MCF 10A (cell line): ENCODE data around the gene KLHL3. TPM values are rescaled to one million over a fixed set of nuclear protein-coding genes. Genes with fewer than 3 reads are reported as not detected.

Experiments used
- BruUV-seq: library from RNA; stranded (reverse); fragments of 400-500 nt; replicated peaks from 2 replicates; lab custom pipeline; 2021; lab: Mats Ljungman, UMichigan
- CTCF ChIA-PET: fragments of 300-600 bp; sonication (Branson Sonifier 250); formaldehyde crosslinking; extraction: SDS; loops from one replicate; lab custom pipeline; 2021; ENCODE audit warnings: antibody characterized with exemption, inconsistent platforms; lab: Yijun Ruan, JAX
- POLR2A ChIA-PET: fragments of 300-600, 350-650 bp; sonication (Branson Sonifier 250); formaldehyde crosslinking; extraction: SDS; loops from one replicate; lab custom pipeline; 2020; ENCODE audit warnings: antibody characterized with exemption, inconsistent platforms; lab: Yijun Ruan, JAX
- DNase-seq: peaks from one replicate; pipeline ENCODE4 v3.0.0-alpha.2; 2018; ENCODE audit not compliant: unreplicated experiment
- H3K27ac Mint-ChIP-seq: one replicate; pipeline ENCODE4 v1.8.0; 2022; ENCODE audit warnings: mild to moderate bottlenecking, low read depth, mixed read lengths; ENCODE audit not compliant: unreplicated experiment
- H3K27me3 Mint-ChIP-seq: one replicate; pipeline ENCODE4 v1.8.0; 2022; ENCODE audit warnings: mixed read lengths; ENCODE audit not compliant: insufficient read depth, unreplicated experiment
- H3K36me3 Mint-ChIP-seq: one replicate; pipeline ENCODE4 v1.8.0; 2022; ENCODE audit warnings: mild to moderate bottlenecking, moderate library complexity, mixed read lengths; ENCODE audit not compliant: insufficient read depth, unreplicated experiment
- H3K4me1 Mint-ChIP-seq: one replicate; pipeline ENCODE4 v1.8.0; 2022; ENCODE audit warnings: mixed read lengths; ENCODE audit not compliant: insufficient read depth, unreplicated experiment
- H3K4me3 Mint-ChIP-seq: one replicate; pipeline ENCODE4 v1.8.0; 2022; ENCODE audit warnings: mild to moderate bottlenecking, moderate library complexity, mixed read lengths; ENCODE audit not compliant: unreplicated experiment
- H3K9me3 Mint-ChIP-seq: one replicate; pipeline ENCODE4 v1.8.0; 2022; ENCODE audit warnings: mixed read lengths; ENCODE audit not compliant: unreplicated experiment
- intact Hi-C: fragments of 100-400 bp; cut with micrococcal nuclease; formaldehyde crosslinking; loops from 2 replicates; pipeline ENCODE4 v1.14.1; 2022
- total RNA-seq: library from RNA; stranded (reverse); gene quantifications from 2 replicates; pipeline ENCODE4 v1.2.3, GENCODE V29; 2022
- TF ChIP-seq, protein P1 (sequence below): fragments of 200-600 bp; IDR thresholded peaks from one replicate; pipeline ENCODE4 v1.8.0; 2022; ENCODE audit warnings: antibody characterized with exemption, mild to moderate bottlenecking; ENCODE audit not compliant: unreplicated experiment

Gene KLHL3
- total RNA-seq, 1 experiment from 2014 or later = 0.49 TPM

DNA sequence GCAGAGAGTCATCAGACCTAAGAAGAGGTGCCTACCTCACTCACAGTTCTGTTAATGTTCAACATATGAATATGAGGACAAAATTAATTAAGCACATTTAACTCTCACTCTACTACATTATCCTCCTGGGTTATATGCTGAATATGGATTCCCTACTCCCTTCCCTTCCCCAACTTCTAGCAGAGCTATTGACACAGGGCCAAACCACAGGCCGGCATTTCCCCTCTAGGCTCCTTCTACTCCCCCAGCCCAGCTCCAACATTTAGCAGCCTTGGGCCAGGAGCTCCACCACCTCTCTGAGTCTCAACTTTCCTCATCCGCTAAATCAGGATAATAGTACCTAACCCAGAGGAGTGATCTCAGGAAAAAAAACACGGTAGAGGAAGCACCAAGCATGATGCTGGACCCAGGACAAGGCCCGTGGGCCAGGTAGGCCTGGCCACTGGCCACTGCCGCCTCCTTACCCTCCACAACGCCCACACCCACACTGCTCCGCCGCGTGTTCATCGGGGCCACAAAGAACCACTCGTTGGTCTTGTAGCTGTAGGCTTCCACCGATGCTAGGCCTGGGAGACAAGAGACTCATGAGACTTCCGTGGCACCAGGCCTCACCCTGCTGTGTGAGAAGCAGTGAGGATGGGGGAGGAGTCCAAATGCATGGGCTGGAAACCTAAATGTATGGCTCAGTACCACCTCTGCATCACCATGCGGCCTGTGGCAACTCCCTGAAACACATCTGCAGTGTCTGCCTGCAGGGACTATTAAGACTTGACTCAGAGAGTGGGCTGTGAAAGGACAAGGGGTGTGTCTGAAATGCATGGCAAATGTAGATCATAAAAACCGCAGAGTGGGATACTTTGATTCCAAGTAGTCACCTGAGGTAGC lies 98.8 kb downstream of the KLHL3 start:
- Mint-ChIP-seq H3K9me3 (peaks cover 7% of the 10 kb centered on the region), H3K27me3 (no peaks in the 10 kb centered on the region), H3K27ac (no peak overlapping the region), H3K36me3 (no peaks in the 10 kb centered on the region), H3K4me3 (no peak overlapping the region), H3K4me1 (no peaks in the 10 kb centered on the region)
- TF ChIP-seq, protein P1, sequence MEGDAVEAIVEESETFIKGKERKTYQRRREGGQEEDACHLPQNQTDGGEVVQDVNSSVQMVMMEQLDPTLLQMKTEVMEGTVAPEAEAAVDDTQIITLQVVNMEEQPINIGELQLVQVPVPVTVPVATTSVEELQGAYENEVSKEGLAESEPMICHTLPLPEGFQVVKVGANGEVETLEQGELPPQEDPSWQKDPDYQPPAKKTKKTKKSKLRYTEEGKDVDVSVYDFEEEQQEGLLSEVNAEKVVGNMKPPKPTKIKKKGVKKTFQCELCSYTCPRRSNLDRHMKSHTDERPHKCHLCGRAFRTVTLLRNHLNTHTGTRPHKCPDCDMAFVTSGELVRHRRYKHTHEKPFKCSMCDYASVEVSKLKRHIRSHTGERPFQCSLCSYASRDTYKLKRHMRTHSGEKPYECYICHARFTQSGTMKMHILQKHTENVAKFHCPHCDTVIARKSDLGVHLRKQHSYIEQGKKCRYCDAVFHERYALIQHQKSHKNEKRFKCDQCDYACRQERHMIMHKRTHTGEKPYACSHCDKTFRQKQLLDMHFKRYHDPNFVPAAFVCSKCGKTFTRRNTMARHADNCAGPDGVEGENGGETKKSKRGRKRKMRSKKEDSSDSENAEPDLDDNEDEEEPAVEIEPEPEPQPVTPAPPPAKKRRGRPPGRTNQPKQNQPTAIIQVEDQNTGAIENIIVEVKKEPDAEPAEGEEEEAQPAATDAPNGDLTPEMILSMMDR = no peak
- ChIA-PET POLR2A (interaction anchor here (1.1 kb wide), 1 partner anchor 16 kb away, joined by 4 read pairs; no protein-coding TSS in a partner anchor), CTCF (interaction anchor here (0.6 to 7.1 kb wide), 6 partner anchors 22 to 1981 kb away, joined by 3 to 79 read pairs (median 4); no protein-coding TSS in a partner anchor)
- intact Hi-C loops = no loop called here
- DNase-seq = no peak
- BruUV-seq = no TSS peak

DNA sequence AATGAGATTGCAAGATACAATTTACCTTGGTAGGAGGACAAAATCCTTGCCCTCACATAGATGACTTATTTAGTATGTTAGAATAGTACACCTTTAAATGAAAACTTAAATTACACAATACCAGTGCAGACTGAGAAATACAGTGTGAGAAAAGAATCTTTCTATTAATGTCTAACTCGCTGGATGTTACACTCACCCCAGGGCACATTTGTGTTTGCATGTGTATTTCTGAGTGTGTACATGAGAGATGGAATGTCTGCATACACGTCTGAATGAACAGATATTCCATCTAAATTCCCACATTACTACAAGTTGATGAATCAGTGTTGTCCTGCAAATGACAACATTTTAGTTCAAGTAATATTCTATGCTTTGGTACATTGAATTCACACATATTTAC lies 99.8 kb downstream of the KLHL3 start:
- POLR2A ChIA-PET = no interaction called here
- Mint-ChIP-seq H3K36me3 (no peaks in the 10 kb centered on the region), H3K4me3 (no peak overlapping the region), H3K4me1 (no peaks in the 10 kb centered on the region), H3K27me3 (no peaks in the 10 kb centered on the region), H3K27ac (no peak overlapping the region), H3K9me3 (peaks cover 16% of the 10 kb centered on the region)
- CTCF ChIA-PET = interaction anchor here (0.6 to 4.3 kb wide), 4 partner anchors 24 to 426 kb away, joined by 3 to 59 read pairs (median 4); no protein-coding TSS in a partner anchor
- TF ChIP-seq, protein P1 = no peak
- BruUV-seq = no TSS peak
- intact Hi-C loops = no loop called here
- no peak for DNase-seq

DNA sequence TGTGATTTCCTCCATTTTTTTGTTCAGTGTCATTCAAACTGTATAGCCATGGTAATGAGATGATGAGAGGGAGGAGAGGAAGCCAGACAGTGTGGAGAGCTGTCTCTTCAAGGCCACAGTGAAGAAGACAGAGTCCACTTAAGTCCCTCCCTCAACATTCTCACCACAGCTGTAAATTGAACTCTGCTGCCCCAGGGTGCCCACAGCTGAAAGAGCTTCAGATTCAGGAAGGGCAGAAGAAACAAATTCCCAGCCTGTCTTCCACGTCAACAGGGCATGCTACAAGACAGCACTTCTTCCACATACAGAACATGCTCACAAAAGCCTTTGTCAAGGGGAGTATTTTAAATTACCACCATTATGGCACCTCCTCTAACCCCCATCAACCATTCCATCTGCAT lies 100.4 kb downstream of the KLHL3 start:
- no peaks in the 10 kb centered on the region for H3K27me3 Mint-ChIP-seq
- no peak for DNase-seq
- intact Hi-C loops = no loop called here
- CTCF ChIA-PET = interaction anchor here (0.6 to 4.3 kb wide), 6 partner anchors 9 to 426 kb away, joined by 3 to 59 read pairs (median 4); no protein-coding TSS in a partner anchor
- no peak overlapping the region for H3K27ac Mint-ChIP-seq
- no peak overlapping the region for H3K4me3 Mint-ChIP-seq
- H3K36me3 Mint-ChIP-seq = no peaks in the 10 kb centered on the region
- POLR2A ChIA-PET = no interaction called here
- H3K9me3 Mint-ChIP-seq = peaks cover 16% of the 10 kb centered on the region
- BruUV-seq = no TSS peak
- no peaks in the 10 kb centered on the region for H3K4me1 Mint-ChIP-seq
- TF ChIP-seq, protein P1 = no peak

DNA sequence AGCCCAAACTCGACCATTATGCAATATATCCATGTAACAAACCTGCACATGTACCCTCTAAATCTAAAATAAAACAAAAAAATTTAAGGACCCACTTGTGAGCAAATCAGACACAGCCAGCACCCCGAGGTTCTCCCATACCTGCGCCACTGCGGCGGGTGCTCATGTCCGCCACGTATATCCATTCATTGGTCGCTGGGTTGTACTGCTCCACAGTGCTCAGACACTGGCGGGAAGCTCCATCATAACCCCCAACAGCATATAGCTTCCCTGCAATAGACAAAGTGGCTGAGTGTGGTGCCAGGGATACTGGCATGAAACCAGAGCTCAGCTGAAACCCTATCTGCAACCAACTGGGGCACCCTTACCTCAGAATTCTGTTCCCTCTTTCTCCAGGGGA lies 102.0 kb downstream of the KLHL3 start:
- Mint-ChIP-seq H3K27me3 (no peaks in the 10 kb centered on the region), H3K27ac (no peak overlapping the region), H3K4me1 (no peaks in the 10 kb centered on the region), H3K36me3 (no peaks in the 10 kb centered on the region), H3K9me3 (peaks cover 16% of the 10 kb centered on the region), H3K4me3 (no peak overlapping the region)
- no TSS peak for BruUV-seq
- CTCF ChIA-PET = interaction anchor here (0.6 to 4.3 kb wide), 9 partner anchors 13 to 1422 kb away, joined by 3 to 59 read pairs (median 4); partner anchors contain the start of gene KLHL3
- DNase-seq = no peak
- POLR2A ChIA-PET = interaction anchor here (1.3 kb wide), 1 partner anchor 11 kb away, joined by 4 read pairs; no protein-coding TSS in a partner anchor
- intact Hi-C loops = no loop called here
- TF ChIP-seq, protein P1 = no peak
